Measurements from ENCODE around the gene CHCHD3. TPM values are rescaled to one million over a fixed set of nuclear protein-coding genes. Genes with fewer than 3 reads are reported as not detected.

The CHCHD3 gene
- total and polyA plus RNA-seq, 9 of the 15 experiments (the other 6 are each of a cell fraction or from before 2014, with no cell fraction given), result 66.2 to 279 (median 204) TPM

GRCh38 chr7:132993377-132994013 is 88.4 kb downstream of the CHCHD3 start (continued):
- TF ChIP-seq ZNF174 (CRISPR knock-in tag; IDR thresholded peaks at IDR 0.05) (no peak), MEIS2 (IDR thresholded peaks at IDR 0.05; ENCODE audit: partially characterized antibody) (peak; percentile 16), XRCC4 (IDR thresholded peaks at IDR 0.05; ENCODE audit: extremely low read depth, insufficient read depth, insufficient read length) (no peak)

DNA sequence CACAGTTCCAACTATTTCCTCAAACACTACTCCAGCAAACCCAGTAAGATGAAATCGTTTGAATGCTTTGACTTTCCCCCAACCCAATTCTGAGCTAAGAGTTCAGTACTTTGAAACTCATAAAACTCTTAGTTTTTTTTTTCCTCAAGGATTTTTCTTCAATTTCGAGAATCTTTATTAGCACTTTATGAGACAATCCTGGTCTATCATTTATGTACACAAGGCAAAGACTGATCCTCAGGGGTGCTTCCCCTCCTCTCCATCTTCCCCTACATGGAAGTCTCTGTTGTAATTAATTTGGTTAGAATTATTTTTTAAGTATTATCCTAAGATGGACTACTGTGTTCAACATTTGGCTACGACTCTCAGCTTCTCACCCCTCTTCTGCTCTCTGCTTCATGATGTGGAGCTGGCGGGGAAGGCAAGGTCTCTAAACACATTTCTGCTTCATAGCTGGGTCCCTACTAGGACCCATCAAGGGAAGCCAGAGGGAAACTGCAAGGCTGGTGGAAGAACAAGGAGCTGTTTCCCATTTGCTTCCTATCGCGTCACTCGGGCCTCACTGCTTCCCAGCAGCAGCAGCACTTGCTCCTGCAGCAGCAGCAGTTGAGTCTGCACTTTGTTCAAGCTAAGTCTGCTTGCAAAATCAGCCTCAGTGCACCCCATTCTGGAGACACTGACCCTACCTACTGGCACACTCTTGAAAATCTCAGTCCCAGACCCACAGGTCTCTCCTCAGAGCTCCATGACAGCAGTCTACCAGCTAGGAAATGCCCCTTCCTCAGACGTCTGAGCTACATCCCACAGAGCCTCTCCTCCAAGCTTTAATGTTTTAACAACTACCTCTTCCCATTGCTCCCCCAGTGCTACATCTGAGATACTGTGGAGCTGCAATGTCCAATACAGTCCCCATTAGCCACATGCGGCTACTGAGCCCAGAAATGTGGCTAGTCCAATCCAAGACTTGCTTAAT is 90.0 kb downstream of the CHCHD3 start:
- no TSS peak for BruUV-seq (replicated peaks)
- Histone ChIP-seq H2AFZ (ENCODE audit: low read depth, low read length) (no peak overlapping the region), H3K9me1 (ENCODE audit: control insufficient read depth, insufficient read depth, low read length) (peaks cover 9% of the 10 kb centered on the region), H3K36me3 (ENCODE audit: control insufficient read depth, insufficient read depth, low read length) (no peaks in the 10 kb centered on the region; the same call in 2 of the 3 replicates), H3K4me3 (no peak overlapping the region), H3K9me3 (replicated peaks; ENCODE audit: control insufficient read depth, insufficient read depth, low read depth, low read length) (no peaks in the 10 kb centered on the region), H4K20me1 (replicated peaks; ENCODE audit: control insufficient read depth, insufficient read depth, low read length) (peaks cover 24% of the 10 kb centered on the region), H3K4me1 (replicated peaks in 1 of 2; ENCODE audit: control insufficient read depth in 2 of 2, insufficient read depth in 2 of 2, low read length in 2 of 2) (peaks cover 0 to 20% of the 10 kb centered on the region in 2 experiments; a peak in 3 of 5 replicates), H3K79me2 (ENCODE audit: control insufficient read depth, insufficient read depth, low read length) (peaks cover 95% of the 10 kb centered on the region), H3K4me2 (ENCODE audit: insufficient read depth, low read length) (no peak overlapping the region), H3K27me3 (ENCODE audit: control insufficient read depth in 2 of 2, insufficient read depth in 2 of 2, low read length in 2 of 2) (no peaks in the 10 kb centered on the region), H3K9ac (ENCODE audit: insufficient read depth in 1 of 2, low read depth in 2 of 2, low read length in 2 of 2) (peak overlapping the region in 1 of 2 experiments; percentile 39; a peak in 1 of 4 replicates), H3K27ac (ENCODE audit: extremely low read depth, low read depth, low read length) (no peak overlapping the region)
- ATAC-seq, result no peak
- WGBS (ENCODE audit: insufficient coverage, low coverage, missing lambda C conversion rate), result 82% methylated on average over 9 of the region's 9 CpGs
- DNase-seq (ENCODE audit: extremely low read depth in 1 of 4, low spot score in 3 of 4), result no peak
- ChIA-PET CTCF (ENCODE audit: low intra/inter-chr PET ratio) (no interaction called here), POLR2A (interaction anchor here (1.5 kb wide), 1 partner anchor 12 kb away, joined by 3 read pairs; no protein-coding TSS in a partner anchor)
- TF ChIP-seq, protein P1, sequence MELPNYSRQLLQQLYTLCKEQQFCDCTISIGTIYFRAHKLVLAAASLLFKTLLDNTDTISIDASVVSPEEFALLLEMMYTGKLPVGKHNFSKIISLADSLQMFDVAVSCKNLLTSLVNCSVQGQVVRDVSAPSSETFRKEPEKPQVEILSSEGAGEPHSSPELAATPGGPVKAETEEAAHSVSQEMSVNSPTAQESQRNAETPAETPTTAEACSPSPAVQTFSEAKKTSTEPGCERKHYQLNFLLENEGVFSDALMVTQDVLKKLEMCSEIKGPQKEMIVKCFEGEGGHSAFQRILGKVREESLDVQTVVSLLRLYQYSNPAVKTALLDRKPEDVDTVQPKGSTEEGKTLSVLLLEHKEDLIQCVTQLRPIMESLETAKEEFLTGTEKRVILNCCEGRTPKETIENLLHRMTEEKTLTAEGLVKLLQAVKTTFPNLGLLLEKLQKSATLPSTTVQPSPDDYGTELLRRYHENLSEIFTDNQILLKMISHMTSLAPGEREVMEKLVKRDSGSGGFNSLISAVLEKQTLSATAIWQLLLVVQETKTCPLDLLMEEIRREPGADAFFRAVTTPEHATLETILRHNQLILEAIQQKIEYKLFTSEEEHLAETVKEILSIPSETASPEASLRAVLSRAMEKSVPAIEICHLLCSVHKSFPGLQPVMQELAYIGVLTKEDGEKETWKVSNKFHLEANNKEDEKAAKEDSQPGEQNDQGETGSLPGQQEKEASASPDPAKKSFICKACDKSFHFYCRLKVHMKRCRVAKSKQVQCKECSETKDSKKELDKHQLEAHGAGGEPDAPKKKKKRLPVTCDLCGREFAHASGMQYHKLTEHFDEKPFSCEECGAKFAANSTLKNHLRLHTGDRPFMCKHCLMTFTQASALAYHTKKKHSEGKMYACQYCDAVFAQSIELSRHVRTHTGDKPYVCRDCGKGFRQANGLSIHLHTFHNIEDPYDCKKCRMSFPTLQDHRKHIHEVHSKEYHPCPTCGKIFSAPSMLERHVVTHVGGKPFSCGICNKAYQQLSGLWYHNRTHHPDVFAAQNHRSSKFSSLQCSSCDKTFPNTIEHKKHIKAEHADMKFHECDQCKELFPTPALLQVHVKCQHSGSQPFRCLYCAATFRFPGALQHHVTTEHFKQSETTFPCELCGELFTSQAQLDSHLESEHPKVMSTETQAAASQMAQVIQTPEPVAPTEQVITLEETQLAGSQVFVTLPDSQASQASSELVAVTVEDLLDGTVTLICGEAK (IDR thresholded peaks at IDR 0.05), result peak; percentile 76
- TF ChIP-seq, protein P1 (CRISPR knock-in tag; IDR thresholded peaks at IDR 0.05), result peak; percentile 52; the same call in 1 of the 2 replicates
- no peak for TF ChIP-seq ZNF766 (CRISPR knock-in tag; conservative IDR thresholded peaks at IDR 0.05)
- intact Hi-C loops (cut with micrococcal nuclease), result no loop called here
- no peak for FAIRE-seq
- in situ Hi-C loops (cut with MboI), result no loop called here

Data from K562 (cell line).